ENCODE measurements around the gene PITX1. TPM values are rescaled to one million over a fixed set of nuclear protein-coding genes. Genes with fewer than 3 reads are reported as not detected.

The PITX1 gene
- total RNA-seq, 2 experiments from 2014 or later, result 56.3 to 76.4 TPM

GRCh38 chr5:135041726-135042125 is 7.7 kb upstream of the PITX1 start:
- no peaks in the 10 kb centered on the region for H3K9me2 ChIP-seq (ENCODE audit: insufficient read depth, low read length)
- intact Hi-C loops (cut with micrococcal nuclease; ENCODE audit: unreplicated experiment), result loop anchor here (10.0 kb wide), 1 partner anchor 497 kb away; no protein-coding TSS in a partner anchor
- CTCF ChIA-PET (ENCODE audit: unreplicated experiment), result interaction anchor here (0.6 kb wide), 1 partner anchor 13 kb away, joined by 3 read pairs; no protein-coding TSS in a partner anchor
- no peak for DNase-seq (ENCODE audit: low spot score)
- POLR2A ChIA-PET, result interaction anchor here (0.6 to 2.4 kb wide), 3 partner anchors 9 to 11 kb away, joined by 3 to 8 read pairs (median 6); no protein-coding TSS in a partner anchor
- H3K79me2 ChIP-seq (ENCODE audit: insufficient read depth, low read depth, low read length), result no peaks in the 10 kb centered on the region
- no peaks in the 10 kb centered on the region for H3K9me3 ChIP-seq (ENCODE audit: low read length)
- no peak for TF ChIP-seq EZH2phosphoT487 (IDR thresholded peaks at IDR 0.05; ENCODE audit: borderline replicate concordance, low read depth, low read length)
- TF ChIP-seq CTCF (conservative IDR thresholded peaks at IDR 0.05; ENCODE audit: low read length), result no peak
- BruUV-seq (replicated peaks), result no TSS peak
- no peak overlapping the region for H3K27ac ChIP-seq (ENCODE audit: low read depth, low read length, poor library complexity, severe bottlenecking)
- H3K4me3 ChIP-seq (ENCODE audit: low read depth, low read length, poor library complexity, severe bottlenecking), result no peak overlapping the region
- no peaks in the 10 kb centered on the region for H3K36me3 ChIP-seq (ENCODE audit: insufficient read depth, low read length)
- no peaks in the 10 kb centered on the region for H4K20me1 ChIP-seq (ENCODE audit: insufficient read depth, low read length)
- no peak overlapping the region for H2AFZ ChIP-seq (ENCODE audit: low read length)
- no peak overlapping the region for H3K4me2 ChIP-seq (ENCODE audit: low read length)
- H3K4me1 ChIP-seq (ENCODE audit: insufficient read depth, low read length, poor library complexity, severe bottlenecking), result peaks cover 77% of the 10 kb centered on the region

- intact Hi-C loops (cut with micrococcal nuclease; ENCODE audit: unreplicated experiment), result loop anchor here (10.0 kb wide), 1 partner anchor 496 kb away; no protein-coding TSS in a partner anchor
- no peaks in the 10 kb centered on the region for H3K9me3 ChIP-seq (ENCODE audit: low read length)
- no peak overlapping the region for H3K4me3 ChIP-seq (ENCODE audit: low read depth, low read length, poor library complexity, severe bottlenecking)
- no peak overlapping the region for H3K4me2 ChIP-seq (ENCODE audit: low read length)
- no peak for DNase-seq (ENCODE audit: low spot score)
- ChIA-PET POLR2A (interaction anchor here (0.6 to 2.4 kb wide), 2 partner anchors 9 to 12 kb away, joined by 3 to 6 read pairs; no protein-coding TSS in a partner anchor), CTCF (ENCODE audit: unreplicated experiment) (no interaction called here)
- no peak overlapping the region for H2AFZ ChIP-seq (ENCODE audit: low read length)
- BruUV-seq (replicated peaks), result no TSS peak
- peaks cover 77% of the 10 kb centered on the region for H3K4me1 ChIP-seq (ENCODE audit: insufficient read depth, low read length, poor library complexity, severe bottlenecking)
- no peak for TF ChIP-seq CTCF (conservative IDR thresholded peaks at IDR 0.05; ENCODE audit: low read length)
- no peak for TF ChIP-seq EZH2phosphoT487 (IDR thresholded peaks at IDR 0.05; ENCODE audit: borderline replicate concordance, low read depth, low read length)
- no peak overlapping the region for H3K27ac ChIP-seq (ENCODE audit: low read depth, low read length, poor library complexity, severe bottlenecking)
- H3K79me2 ChIP-seq (ENCODE audit: insufficient read depth, low read depth, low read length), result no peaks in the 10 kb centered on the region
- no peaks in the 10 kb centered on the region for H3K36me3 ChIP-seq (ENCODE audit: insufficient read depth, low read length)
- H4K20me1 ChIP-seq (ENCODE audit: insufficient read depth, low read length), result no peaks in the 10 kb centered on the region
- H3K9me2 ChIP-seq (ENCODE audit: insufficient read depth, low read length), result no peaks in the 10 kb centered on the region
Observed at GRCh38 chr5:135041145-135041587, 7.1 kb upstream of the PITX1 start.

GRCh38 chr5:135040333-135041144 is 6.5 kb upstream of the PITX1 start:
- CTCF ChIA-PET (ENCODE audit: unreplicated experiment), result no interaction called here
- Histone ChIP-seq H3K9me2 (ENCODE audit: insufficient read depth, low read length) (no peaks in the 10 kb centered on the region), H3K4me3 (ENCODE audit: low read depth, low read length, poor library complexity, severe bottlenecking) (no peak overlapping the region), H3K4me1 (ENCODE audit: insufficient read depth, low read length, poor library complexity, severe bottlenecking) (peaks cover 77% of the 10 kb centered on the region), H4K20me1 (ENCODE audit: insufficient read depth, low read length) (no peaks in the 10 kb centered on the region), H3K79me2 (ENCODE audit: insufficient read depth, low read depth, low read length) (no peaks in the 10 kb centered on the region), H3K9me3 (ENCODE audit: low read length) (no peaks in the 10 kb centered on the region), H3K36me3 (ENCODE audit: insufficient read depth, low read length) (no peaks in the 10 kb centered on the region), H3K4me2 (ENCODE audit: low read length) (no peak overlapping the region; the same call in 1 of the 2 replicates), H2AFZ (ENCODE audit: low read length) (no peak overlapping the region), H3K27ac (ENCODE audit: low read depth, low read length, poor library complexity, severe bottlenecking) (no peak overlapping the region)
- intact Hi-C loops (cut with micrococcal nuclease; ENCODE audit: unreplicated experiment), result loop anchor here (10.0 kb wide), 1 partner anchor 496 kb away; no protein-coding TSS in a partner anchor
- POLR2A ChIA-PET, result no interaction called here
- no peak for DNase-seq (ENCODE audit: low spot score)
- no TSS peak for BruUV-seq (replicated peaks)
- TF ChIP-seq CTCF (conservative IDR thresholded peaks at IDR 0.05; ENCODE audit: low read length), result no peak
- TF ChIP-seq EZH2phosphoT487 (IDR thresholded peaks at IDR 0.05; ENCODE audit: borderline replicate concordance, low read depth, low read length), result no peak
